Prostate gland (tissue), 2 donors: Measurements from ENCODE around the gene KBTBD3.

Source experiments
- CTCF ChIP-seq, 4 experiments: fragments of 200-600 bp in 2 of 4; fragments of 450-650 bp in 2 of 4; sonication (generic) in 2 of 4; IDR thresholded peaks; 1 replicate in 3 of 4; 2 replicates in 1 of 4; pipeline ENCODE4 v1.5.1; 2016 to 2019; ENCODE audit warnings: antibody characterized with exemption in 4 of 4, mild to moderate bottlenecking in 2 of 4, moderate library complexity in 2 of 4
- POLR2A ChIP-seq: fragments of 450-650 bp; IDR thresholded peaks from one replicate; pipeline ENCODE4 v1.6.1; 2016; ENCODE audit warnings: antibody characterized with exemption, mild to moderate bottlenecking

- TF ChIP-seq POLR2A (no peak), CTCF (IDR thresholded peaks at IDR 0.05) (no peak)
Observed at GRCh38 chr11:106098893-106099553, 21.9 kb upstream of the KBTBD3 start.
